Measurements from ENCODE around the gene XRN2.

Gene XRN2

DNA sequence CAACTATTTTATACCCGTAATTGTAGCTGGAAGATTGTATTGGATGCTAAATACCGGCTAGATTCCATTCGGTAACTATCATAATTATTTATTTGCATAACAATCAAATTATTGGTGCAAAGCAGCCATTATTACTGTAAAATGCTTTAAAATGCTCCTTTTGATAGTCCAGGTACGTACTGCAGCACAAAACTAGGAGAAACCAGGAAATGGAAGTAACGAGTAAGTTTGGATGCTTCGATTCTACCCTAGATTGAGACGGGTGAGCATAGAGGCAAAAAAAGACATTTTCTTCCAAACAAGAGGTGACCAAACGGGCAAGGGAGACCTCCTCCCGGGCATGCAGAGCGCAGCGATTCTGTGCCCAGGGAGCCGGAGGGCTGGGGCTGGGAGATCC is 469 bp upstream of the XRN2 start:
- no peak for FAIRE-seq

DNA sequence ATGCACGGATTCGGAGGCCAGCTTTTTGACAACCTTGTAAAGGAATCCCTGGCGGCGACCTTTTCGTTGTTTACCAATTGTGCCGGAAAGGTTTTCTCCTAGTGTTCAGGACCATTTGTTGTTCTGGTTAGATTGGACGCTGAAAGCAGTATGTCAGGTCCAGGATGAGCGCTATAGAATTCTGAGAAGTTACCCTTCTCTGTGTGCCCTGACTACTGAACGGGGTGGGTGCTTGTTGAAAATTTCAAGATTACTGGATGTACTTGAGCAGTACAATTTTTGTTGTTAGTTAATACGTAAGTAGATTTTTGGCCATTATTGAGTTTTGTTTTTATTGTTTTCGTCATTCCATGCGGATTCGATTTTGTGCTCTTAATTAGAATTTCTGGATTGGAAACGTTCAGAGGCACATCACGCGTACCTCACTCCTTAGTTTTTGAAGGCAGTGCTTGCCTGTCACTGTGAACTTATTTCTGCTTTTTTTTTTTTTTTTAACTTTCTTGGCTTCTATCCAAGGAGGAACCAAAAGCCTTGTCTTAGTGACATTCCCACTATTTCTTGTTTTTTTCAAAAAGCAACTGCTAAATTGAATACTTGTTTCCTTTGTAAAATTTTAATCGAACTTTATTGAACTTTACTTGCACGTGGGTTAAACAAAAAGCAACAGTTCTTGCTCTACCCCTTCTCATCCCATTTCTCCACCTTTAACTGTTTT is 898 bp downstream of the XRN2 start:
- FAIRE-seq = no peak

DNA sequence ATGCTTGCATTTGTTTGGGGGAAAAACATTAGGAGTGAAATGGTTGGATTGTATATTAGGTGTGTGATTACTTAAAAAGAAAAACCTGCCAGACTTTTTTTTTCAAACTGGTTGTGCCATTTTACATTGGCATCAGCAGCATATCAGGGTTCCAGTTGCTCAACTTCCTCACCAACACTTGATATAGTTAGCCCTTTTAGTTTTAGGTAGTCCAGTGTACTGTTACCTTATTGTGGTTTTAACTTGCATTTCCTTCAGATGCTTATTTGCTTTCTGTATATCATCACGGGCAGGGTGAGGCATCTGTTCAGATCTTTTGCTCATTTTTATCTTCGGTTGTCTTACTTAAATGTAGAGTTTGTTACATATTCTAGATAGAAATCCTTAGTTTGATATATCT is 5.2 kb downstream of the XRN2 start:
- no peak for FAIRE-seq

DNA sequence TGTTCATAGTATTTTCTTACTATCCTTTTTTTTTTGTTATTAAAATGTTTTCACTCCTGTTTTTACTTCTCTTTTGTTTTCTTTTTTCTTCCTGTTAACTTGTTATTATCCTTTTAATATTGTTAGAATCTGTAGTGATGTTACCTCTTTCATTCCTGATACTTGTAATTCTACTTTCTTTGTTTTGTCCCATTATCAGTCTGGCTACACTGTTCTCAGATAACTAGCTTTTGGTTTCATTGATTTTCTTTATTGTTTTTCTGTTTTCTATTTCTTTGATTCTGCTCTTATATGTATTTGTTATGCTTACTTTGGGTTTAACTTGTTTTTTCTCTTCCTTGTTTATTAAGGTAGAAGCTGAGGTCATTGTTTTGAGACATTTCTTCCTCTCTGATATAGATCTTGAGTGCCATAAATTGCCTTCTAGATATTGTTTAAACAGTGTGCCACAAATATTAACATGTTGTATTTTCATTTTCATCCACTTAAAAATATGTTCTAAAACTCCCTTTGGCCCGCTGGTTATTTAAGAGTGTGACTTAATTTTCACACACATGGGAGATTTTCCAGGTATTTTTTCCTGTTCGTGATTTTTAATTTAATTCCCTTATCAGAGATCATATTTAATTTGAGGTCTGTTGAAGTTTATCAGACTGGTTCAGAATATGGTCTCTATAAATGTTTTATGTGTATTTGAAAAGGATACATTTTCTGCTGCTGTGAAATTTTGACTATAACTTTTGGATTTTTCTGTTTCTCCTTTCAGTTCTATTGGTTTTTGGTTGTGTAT is 6.7 kb downstream of the XRN2 start:
- FAIRE-seq = peak; percentile 58

DNA sequence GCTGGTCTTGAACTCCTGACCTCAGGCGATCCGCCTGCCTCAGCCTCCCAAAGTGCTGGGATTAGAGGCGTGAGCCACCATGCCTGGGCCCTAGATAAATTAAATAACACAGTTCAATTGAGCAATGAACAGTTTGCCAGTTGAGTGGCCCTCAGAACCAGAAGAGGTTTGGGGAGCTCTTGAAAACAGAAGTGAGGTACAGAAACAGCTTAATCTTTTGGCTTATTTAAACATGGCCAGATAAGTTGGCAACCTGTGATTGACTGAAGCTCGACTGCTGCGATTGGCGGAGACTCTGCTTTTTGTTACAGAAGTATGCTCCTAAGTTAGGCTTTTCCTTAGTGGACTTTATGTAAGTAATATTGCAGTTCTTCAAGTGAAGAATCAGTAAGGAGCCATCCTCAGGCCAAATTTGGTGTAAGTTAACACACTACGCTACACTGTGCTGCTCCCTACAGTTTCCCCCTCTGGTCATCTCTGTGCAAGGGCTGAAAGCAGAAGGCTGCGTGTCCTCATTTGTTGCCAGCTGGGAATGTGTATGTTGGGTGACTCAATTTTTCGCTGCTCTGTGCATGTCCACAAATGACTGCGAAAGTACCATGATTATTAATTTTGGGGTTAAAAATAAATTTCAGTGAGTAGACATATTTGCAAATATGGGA is 9.8 kb downstream of the XRN2 start:
- FAIRE-seq = no peak

DNA sequence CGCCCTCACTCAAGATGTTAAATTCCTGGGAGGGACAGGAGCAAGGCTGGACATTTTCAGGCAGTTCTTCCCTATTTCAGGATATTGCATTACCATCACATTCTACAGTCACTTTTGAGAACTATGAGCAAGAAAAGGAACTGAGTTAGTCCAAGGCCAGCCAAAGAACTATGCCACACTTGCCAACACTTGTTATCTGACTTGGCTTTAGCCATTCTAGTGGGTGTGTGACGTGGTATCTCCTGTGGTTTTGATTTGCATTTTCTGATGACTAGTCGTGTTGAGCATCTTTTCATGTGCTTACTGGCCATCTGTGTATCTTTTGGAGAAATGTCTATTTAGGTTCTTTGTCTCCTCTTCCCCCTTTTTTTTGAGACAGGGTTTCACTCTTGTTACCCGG is 12.0 kb downstream of the XRN2 start:
- no peak for FAIRE-seq

DNA sequence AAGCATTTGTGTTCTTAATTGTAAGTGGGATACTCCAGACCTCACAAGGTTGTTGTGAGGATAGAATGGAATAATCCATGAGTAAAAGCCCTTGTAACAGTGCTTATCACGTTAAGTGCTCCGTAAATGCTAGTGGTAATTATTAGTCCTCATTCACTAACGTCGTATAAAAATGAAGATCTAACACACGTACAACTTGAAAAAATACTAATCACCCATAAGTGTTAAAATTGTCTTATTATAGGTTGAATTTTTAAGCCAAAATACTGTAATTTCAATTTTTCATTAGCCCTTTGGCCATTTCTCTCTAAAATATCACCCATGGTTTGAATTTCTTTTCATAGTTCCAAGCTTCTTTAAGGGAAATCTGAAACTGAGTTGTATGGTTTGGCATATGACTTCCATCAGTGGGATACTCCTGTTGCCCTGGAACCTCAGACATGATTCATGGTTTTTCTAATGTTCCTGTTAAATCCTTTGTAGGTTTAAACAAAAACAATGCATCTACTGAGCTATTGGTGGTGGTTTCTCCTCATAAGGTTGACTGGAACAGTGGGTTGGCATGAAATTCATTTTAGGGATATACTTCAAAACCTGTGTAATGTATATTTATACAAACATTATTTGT is 19.1 kb downstream of the XRN2 start:
- FAIRE-seq = no peak

DNA sequence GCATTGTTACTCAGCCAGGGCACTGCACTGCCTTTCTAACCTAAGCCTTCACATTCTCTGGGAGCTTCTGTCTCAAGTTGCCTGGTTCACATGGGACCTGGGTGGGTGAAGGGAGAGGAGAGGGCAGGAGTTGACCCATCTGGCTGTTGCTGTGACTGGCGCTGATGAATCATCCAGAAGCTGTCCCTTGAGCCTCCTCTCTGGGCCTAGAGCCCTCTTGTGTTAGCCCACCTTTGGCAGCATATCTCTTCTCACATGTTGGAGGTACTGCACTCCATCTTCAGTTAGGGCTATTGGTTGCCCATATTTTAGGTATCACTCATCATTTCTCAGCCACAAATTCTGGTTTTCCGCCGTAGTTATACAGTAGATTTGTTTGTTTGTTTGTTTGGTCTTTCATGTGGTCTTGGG is 19.8 kb downstream of the XRN2 start:
- FAIRE-seq = no peak

DNA sequence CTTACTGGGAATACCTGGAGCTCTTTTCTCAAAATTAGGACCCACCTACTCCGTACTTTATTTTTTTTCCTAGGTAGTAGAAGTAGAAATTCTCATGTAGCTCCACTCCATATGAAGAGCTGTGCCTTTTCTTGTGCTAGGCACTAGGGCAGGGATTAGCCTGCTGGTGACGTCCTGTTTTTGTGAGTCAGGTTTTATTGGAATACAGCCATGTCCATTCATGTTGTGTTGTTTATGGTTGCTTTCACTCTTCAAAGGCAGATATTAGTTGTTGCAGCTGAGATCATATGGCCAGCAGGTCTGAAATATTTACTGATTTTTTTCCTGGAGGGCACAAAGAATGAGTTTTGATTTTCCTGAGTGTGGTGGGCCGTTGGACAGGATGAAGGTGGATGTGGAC is 20.5 kb downstream of the XRN2 start:
- no peak for FAIRE-seq

DNA sequence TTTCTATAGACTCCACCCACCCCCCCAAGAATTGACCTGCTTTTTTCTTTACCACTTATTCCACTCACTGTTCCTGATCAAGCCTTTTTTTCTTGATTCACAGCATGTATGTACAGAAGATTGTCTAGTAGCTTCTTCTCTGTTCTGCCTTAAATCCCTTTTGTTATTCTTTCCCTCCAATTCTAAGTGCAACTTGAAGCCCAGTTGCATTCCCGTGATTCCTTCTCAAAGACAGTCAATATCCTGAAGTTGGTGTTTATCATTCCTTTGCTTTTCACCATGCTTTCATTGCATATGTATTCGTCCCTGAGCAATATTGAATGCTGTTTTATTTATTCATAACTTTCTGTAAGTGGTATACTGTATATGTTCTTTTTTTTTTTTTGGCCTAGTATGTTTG is 21.0 kb downstream of the XRN2 start:
- FAIRE-seq = no peak

DNA sequence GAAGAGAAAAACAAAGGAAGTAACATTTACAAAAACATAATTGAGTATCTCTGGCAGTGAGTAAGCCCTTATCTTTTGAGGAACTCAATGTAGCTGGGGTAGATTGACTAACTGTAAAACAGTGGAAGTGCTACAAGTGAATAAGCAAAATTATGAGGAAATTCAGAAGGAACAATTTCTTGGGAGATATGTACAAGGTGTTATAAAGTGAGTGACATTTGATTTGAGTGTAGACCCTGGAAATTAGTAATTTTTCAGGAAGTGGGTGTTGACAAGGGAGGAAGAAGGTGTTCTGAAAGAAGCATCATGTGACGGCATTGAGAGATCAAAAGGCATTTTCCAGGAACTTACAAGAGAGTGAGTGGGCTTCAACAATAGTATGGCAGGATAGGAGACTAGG is 22.2 kb downstream of the XRN2 start:
- FAIRE-seq = no peak

DNA sequence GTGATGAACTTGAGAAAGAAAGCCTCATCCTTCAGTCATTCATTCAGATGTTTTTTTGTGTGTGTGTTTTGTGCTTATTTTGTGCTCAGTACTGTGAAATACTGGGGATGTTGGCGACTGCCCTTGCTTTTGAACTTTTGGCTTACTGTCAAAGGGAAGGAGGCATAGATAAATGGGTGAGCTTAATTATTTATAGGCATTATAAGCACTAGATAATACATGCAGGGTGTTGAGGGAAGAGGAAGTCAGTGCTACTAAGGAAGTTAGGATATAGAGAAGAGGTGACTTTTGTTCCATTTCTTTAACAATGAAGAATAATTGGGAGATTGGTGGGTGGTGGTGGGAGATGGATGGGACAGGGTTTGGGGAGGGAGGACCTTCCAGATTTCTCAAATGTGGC is 23.6 kb downstream of the XRN2 start:
- FAIRE-seq = no peak

DNA sequence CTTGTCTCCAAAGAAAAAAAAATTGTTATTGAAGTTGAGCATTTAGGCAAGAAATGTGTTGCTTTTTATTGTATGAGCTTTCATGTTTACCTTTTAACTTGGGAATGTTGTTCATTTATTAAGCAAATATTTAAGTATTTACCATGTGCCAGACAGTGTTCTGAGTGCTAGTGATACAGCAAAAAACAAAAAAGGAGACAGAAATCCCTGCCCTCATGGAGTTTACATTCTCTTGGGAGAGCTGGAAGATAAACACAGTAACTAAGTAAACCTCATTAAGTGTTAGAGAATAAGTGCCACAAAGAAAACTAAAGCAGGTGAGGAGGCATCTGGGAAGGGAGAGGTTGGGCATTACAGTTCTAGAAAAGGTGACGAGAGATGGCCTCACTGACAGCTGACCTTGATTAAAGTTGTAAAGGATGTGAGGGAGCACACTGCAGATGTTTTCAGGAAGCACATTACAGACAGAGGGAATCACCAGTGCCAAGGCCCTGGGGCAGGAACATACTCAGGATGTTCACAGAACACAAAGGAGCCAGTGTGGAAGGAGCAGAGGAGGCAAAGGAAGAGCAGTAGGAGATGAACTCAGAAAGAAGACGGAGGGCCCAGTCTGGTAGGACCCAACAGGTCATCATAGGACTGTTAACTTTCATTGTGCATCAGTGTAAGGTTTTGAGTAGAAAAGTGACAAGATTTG is 33.5 kb downstream of the XRN2 start:
- FAIRE-seq = no peak

DNA sequence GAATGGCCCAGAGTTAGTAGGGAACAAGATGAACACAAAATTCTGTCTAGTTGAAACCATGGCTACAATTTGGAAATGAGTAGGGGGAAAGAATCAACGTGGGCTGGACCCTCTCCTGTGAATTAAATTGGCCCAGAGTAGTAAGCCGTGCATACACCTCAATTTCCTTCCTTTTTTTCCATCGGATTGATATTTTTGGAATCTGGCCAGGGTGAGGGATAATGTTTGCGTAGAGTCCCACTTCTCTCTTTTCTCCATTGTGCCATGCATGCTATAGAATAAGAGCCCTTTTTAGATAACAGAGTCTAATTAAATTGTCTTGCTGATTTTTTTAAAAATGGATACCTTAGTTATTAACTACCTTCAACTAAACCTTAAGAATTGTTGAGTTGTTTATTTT is 35.2 kb downstream of the XRN2 start:
- no peak for FAIRE-seq

DNA sequence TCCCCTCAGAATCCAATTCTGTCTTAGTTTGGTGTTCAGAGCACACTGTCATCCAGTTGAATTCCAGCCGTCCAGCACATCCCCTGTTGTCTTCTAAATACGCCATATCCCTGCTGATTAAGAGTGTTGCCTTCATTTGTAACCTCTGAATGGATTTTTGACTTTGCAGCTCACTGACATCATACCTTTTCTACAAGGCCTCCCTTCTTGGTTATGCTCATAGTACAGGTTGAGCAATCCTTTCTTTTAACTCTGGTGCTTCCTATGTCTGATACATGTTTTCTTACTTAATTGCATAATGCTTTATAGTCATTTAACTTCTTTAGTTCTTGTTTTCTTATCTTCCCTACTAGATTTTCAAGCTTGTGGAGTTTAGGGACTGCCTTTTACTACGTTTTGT is 36.4 kb downstream of the XRN2 start:
- FAIRE-seq = no peak

DNA sequence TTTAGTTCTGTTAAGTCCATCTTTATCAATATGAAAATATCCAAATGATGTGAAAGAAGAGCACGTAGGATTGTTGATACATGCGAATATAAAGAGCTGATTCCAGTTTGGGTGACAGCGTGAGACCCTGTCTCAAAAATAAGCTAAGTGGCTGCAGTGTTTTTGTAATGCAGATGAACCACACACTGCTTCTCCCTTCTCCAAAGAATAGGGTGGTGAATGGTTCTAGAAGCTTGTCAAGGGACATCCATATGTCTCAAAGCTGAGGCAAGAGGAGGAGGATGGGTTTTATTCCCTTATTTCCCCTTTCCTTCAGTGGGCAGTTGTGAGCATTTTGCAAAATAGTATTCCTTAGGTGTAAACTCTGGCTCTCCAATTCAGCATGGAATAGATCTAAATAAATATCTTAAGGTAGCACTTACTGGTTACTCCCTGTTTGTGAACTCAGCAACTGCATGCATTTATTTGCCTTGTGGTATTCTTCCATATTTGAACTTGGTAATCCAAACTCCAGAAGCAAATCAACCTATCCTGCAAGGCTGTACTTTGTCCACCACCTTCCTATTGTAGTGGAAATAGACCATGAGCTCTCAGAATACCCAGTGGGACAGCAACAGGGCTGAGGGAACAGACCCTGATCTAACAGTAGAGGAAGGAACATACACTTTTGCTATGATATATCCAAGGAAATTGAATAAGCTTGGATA is 38.0 kb downstream of the XRN2 start:
- FAIRE-seq = no peak

DNA sequence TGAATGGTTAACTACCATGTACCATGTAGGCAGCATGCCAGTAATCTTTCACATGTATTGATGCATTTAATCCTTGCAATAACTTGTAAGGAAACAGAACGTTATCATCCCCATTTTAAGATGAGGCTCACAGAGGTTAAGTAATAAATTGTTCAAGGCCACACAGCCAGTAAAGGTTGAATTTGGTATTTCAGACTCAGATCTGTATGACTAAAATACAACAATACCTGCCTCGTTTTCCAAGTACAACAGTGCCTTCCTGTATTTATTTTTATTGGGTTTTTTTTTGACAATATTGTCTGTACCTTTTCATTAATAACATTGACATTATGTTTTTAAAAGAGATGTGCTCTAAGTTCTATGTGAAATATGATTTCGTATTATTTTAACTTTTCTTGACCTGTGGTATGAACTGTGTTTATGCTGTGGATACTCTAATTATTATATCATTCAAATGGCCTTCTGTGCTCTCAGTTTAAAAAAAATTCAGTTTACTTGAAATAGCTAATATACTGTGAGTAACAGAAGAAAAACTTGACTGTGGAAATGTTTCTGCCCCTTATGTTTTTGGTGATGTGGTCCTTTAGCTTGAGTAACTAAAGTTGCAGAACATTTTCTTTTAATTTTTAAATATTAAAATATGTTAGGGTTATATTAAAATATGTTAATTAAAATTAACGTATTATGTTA is 39.7 kb downstream of the XRN2 start:
- peak; percentile 66 for FAIRE-seq

DNA sequence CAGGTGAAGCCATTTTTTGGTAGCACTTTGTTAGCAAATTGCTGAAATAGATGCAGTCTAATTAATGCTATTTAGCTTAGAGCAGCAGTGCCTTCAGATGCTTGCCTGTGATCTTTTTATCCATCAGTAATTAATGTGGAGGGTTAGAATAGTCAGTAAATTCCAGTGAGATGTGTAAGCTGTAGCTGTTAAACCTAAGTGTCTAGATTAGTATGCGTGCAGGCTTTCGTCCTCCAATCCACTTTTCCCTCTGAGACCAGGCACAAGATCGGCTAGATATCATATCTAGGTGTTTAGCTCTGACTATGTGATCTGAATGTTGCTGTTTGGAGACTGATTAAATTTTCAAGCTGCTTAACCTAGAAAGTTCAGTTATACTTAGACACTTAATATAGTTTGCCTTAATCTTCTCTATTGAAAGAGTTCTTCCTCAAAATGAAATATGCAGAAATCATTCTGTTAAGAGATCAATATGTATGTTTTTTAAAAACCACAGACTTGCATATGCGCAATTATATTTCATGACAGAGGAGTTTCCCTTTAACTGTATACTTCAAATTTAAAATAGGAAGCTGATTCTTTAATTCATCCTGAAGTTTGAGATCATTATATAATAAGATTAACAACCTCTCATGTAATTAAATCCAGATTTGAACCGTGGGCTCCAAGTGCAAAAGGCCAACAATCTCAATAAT is 41.2 kb downstream of the XRN2 start:
- FAIRE-seq = no peak

DNA sequence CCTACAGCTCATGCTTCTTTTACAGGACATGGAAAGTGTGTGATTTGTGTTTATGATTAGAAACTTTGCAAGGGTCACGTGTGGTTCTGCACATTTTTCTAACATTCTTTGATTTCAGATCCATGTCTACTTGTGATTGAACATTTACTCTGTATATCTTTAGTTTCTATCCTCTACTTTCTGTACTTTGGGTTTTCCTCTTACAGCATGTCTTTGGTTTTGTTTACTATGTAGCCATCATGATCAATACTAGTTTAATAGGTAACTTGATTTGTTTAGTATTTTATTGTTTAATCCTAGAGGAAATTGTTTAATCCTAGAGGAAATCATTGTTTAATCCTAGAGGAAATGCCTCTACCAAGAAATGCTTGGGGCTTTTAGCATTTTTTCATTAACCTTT is 41.8 kb downstream of the XRN2 start:
- FAIRE-seq = no peak

DNA sequence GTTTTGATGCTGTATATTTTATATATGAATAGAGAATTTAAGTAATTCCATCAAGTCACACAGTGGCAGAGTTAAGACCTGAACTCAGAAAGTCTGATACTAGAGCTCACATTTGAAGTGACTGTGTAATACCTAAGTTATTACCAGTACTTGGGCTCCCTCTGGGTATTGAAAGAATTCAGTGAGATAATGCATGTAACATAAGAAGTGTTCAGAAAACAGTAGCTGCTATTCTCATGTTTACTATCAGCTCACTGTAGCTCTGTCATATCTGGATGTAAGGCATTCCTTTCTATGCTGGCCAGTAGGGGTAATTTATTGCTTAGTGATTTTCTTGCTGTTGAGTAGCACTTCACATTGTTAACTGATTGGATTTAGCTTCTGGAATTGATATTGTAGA is 49.6 kb downstream of the XRN2 start:
- no peak for FAIRE-seq

DNA sequence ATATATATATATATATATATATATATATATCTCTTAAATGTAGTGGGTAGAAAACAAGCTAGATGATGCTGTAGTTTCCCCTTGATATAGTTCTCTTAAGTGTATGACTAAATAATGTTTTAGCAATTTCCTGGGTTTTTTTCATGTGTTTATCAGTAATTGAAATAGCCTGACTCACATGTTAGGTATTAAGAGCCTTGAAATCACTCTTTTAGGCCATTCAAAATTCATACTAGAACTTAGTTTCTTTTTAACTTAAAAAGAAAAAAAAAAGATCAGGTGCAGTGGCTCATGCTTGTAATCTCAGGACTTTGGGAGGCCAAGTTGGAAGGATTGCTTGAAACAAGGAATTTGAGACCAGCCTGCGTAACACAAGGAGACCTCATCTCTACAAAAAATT is 50.1 kb downstream of the XRN2 start:
- no peak for FAIRE-seq
